Fibroblast of pulmonary artery (primary cell): ENCODE measurements around the gene MCRIP2.

Source experiments
- DNase-seq: peaks from one replicate; pipeline ENCODE4 v3.0.0-alpha.2; 2010; ENCODE audit warnings: low read depth
- H3K4me3 ChIP-seq: replicated peaks from 2 replicates; pipeline ENCODE4 v1.5.1; 2011; ENCODE audit warnings: low read depth, mild to moderate bottlenecking, control low read depth, low read length, moderate library complexity
- TF ChIP-seq, protein P1 (sequence below): IDR thresholded peaks from 2 replicates; pipeline ENCODE4 v1.5.1; 2011; ENCODE audit warnings: mild to moderate bottlenecking, control low read depth, low read length, inconsistent platforms; ENCODE audit errors: missing control alignments

MCRIP2 gene

DNA sequence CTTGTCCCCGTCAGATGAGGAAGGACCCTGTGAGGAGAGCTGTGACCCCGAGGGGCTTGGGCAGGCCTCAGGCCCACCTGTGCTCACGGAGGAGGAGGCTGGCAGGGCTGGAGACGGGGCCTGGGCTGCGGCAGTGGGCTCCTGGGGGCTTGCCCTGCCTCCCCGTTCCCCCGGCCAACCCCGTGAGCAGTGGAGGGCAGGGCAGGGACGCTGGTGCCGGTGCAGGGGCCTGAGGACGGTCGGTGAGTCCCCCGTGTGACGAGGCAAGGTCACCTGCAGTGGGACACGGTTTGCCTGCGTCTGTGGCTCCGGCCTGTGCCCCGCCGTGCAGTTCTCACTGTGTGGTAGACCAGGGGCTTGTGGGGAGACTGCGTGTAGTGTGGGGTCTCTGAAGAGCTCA, 18.0 kb downstream of the MCRIP2 start:
- no peak overlapping the region for H3K4me3 ChIP-seq
- DNase-seq, result no peak
- TF ChIP-seq, protein P1, sequence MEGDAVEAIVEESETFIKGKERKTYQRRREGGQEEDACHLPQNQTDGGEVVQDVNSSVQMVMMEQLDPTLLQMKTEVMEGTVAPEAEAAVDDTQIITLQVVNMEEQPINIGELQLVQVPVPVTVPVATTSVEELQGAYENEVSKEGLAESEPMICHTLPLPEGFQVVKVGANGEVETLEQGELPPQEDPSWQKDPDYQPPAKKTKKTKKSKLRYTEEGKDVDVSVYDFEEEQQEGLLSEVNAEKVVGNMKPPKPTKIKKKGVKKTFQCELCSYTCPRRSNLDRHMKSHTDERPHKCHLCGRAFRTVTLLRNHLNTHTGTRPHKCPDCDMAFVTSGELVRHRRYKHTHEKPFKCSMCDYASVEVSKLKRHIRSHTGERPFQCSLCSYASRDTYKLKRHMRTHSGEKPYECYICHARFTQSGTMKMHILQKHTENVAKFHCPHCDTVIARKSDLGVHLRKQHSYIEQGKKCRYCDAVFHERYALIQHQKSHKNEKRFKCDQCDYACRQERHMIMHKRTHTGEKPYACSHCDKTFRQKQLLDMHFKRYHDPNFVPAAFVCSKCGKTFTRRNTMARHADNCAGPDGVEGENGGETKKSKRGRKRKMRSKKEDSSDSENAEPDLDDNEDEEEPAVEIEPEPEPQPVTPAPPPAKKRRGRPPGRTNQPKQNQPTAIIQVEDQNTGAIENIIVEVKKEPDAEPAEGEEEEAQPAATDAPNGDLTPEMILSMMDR, result no peak

DNA sequence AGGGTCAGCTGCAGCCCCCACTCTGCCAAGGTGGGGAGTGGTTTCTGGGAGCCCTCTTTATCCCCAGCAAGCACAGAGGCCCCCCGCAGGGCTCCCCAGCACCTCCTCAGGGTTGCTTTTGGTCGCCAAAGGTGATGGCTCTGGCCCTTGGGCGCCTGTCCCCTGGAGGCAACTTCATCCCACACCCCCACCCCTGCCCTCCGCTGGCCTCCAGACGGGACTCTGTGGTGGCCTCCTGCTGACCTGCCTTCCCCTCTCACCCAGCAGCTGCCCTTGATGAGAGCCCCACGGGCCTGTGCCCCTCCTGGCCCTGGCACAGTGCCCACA, 18.5 kb downstream of the MCRIP2 start:
- no peak overlapping the region for H3K4me3 ChIP-seq
- DNase-seq, result no peak
- TF ChIP-seq, protein P1, result no peak

DNA sequence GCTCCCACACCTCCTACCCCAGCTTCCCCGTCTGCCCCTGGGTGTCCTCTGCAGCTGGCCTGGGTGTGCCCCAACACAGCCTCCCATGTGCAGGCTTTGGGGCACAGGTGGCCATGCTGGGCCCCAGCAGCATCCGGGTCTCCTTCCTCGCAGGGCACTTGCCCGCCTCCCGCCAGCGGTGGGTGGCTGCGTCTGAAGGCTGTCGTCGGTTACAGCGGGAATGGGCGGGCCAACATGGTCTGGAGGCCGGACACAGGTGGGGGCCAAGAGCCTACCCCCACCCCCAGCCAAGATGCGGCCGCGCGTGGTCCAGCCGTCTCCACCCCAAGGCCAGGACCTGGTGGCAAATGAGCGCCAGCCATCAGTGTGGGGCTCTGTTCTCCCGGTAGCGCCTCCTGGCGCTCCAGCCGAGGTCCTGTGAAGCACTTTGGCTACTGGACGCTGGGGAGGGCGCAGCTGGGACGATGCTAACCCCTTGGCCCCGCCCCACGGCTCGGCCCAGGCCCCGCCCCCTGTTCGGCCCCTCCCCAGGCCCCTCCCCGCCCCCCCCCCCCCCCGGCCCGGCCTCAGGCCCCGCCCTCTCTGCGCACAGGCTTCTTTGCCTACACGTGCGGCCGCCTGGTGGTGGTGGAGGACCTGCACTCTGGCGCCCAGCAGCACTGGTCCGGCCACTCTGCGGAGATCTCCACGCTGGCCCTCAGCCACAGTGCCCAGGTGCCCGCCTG, 19.0 kb downstream of the MCRIP2 start:
- TF ChIP-seq, protein P1, result peak; percentile 27
- H3K4me3 ChIP-seq, result no peak overlapping the region
- peak; percentile 76 for DNase-seq

DNA sequence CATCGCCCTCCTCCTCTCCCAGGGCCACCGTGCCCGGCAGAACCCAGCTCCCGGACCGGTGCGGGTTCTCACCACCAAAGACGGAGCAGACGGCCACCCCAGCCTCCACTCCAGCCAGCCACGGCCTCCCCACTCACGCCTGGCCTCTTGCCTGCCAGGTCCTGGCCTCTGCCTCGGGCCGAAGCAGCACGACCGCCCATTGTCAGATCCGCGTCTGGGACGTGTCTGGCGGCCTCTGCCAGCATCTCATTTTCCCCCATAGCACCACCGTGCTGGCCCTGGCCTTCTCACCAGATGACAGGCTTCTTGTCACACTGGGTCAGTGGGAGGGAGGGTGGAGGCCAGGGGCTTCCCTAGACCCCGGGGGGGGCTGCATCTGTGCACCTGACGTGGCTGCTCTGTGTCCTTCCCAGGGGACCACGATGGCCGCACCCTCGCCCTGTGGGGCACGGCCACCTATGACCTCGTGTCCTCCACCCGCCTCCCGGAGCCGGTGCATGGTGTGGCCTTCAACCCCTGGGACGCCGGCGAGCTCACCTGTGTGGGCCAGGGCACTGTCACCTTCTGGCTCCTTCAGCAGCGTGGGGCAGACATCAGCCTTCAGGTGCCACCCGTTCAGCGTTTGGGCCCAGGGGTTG, 19.7 kb downstream of the MCRIP2 start:
- H3K4me3 ChIP-seq, result no peak overlapping the region
- DNase-seq, result no peak
- TF ChIP-seq, protein P1, result no peak

DNA sequence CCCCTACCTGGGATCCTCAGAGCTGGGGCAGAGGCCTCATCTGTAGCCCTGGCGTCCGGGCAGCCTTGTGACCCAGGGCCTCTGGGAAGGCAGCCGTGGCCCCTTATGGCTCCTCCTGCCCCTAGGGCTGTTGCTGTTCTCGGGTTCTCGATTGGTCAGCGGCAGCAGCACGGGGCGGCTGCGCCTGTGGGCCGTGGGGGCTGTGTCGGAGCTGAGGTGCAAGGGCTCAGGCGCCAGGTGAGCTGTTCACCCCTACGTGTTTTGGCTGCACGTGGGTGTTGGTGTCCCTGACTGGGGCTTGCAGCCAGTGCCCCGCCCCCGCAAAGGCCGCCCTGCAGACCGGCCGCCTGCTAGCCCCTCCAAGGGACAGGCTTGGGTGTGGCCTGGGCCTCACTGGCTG, 20.5 kb downstream of the MCRIP2 start:
- TF ChIP-seq, protein P1, result no peak
- DNase-seq, result no peak
- H3K4me3 ChIP-seq, result no peak overlapping the region

DNA sequence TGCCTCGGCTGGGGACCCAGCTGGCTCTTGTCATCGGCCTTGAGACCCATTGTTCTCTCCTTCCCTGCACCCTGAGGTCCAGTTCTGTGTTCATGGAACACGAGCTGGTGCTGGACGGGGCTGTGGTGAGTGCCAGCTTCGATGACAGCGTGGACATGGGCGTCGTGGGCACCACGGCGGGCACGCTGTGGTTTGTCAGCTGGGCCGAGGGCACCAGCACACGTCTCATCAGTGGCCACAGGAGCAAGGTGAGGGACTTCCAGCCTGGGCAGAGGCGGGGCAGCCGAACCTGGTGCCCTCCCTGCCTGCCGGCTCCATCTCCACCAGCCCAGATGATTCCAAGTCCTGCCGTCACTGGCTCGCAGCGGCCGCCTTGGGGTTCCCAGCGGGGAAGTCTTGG, 21.0 kb downstream of the MCRIP2 start:
- TF ChIP-seq, protein P1, result no peak
- no peak for DNase-seq
- no peak overlapping the region for H3K4me3 ChIP-seq

DNA sequence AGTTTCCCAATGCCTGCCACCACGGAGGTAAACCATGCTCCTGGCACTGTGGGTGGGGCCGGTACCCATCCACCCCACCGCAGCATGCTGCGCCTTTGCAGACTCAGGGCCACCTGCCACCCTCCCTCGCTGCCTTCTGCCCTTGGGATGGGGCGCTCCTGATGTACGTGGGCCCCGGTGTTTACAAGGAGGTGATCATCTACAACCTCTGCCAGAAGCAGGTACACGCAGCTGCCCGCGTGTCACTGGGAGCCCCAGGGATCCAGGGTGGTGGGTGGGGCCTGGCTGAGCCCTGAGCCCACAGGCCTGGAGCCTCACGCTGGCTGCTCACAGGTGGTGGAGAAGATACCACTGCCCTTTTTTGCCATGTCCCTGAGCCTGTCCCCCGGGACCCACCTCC, 24.9 kb downstream of the MCRIP2 start:
- no peak overlapping the region for H3K4me3 ChIP-seq
- TF ChIP-seq, protein P1, result no peak

More for the DNA sequence above, 24.9 kb downstream of the MCRIP2 start:
- DNase-seq, result no peak
